PC-3 (cell line): Measurements from ENCODE around the gene PRKCSH. TPM values are rescaled to one million over a fixed set of nuclear protein-coding genes. Genes with fewer than 3 reads are reported as not detected.

Experiments used
- ATAC-seq: fragments of 200-7000 bp; cut with Tn5 transposase; 2 replicates; pipeline ENCODE4 v1.9.1; 2020; ENCODE audit warnings: mild to moderate bottlenecking, moderate library complexity
- BruUV-seq: library from RNA; stranded (reverse); fragments of 400-500 nt; replicated peaks from 2 replicates; lab custom pipeline; 2021; lab: Mats Ljungman, UMichigan
- CTCF ChIA-PET: fragments of 300-600 bp; sonication (Branson Sonifier 250); formaldehyde crosslinking; loops from one replicate; lab custom pipeline; 2022; ENCODE audit warnings: antibody characterized with exemption; lab: Charles Lee
- POLR2A ChIA-PET: fragments of 300-600 bp; sonication (Branson Sonifier 250); formaldehyde crosslinking; loops from one replicate; lab custom pipeline; 2022; ENCODE audit warnings: antibody characterized with exemption; ENCODE audit not compliant: unreplicated experiment; lab: Charles Lee
- DNase-seq: peaks from one replicate; pipeline ENCODE4 v3.0.0-alpha.2; 2015
- H2AFZ ChIP-seq: fragments of 300-600 bp; sonication (generic); 2 replicates; pipeline ENCODE4 v1.6.0; 2016; ENCODE audit warnings: antibody characterized with exemption, low read length
- H3F3A ChIP-seq: fragments of 300-600 bp; sonication (generic); one replicate; pipeline ENCODE4 v1.6.0; 2017; ENCODE audit warnings: antibody characterized with exemption, low read length, control low read depth, mild to moderate bottlenecking; ENCODE audit not compliant: unreplicated experiment
- H3K27ac ChIP-seq: fragments of 300-600 bp; sonication (generic); 2 replicates; pipeline ENCODE4 v1.5.1; 2016; ENCODE audit warnings: mild to moderate bottlenecking, low read length
- H3K27me3 ChIP-seq: fragments of 300-600 bp; sonication (generic); 2 replicates; pipeline ENCODE4 v1.6.1; 2016; ENCODE audit warnings: low read length, mixed read lengths
- H3K36me3 ChIP-seq: fragments of 300-600 bp; sonication (generic); 2 replicates; pipeline ENCODE4 v1.6.1; 2016; ENCODE audit warnings: low read depth, mixed run types, low read length, mixed read lengths
- H3K4me1 ChIP-seq: fragments of 300-600 bp; sonication (generic); 2 replicates; pipeline ENCODE4 v1.5.1; 2016; ENCODE audit warnings: low read length; ENCODE audit not compliant: insufficient read depth
- H3K4me2 ChIP-seq: fragments of 300-600 bp; sonication (generic); 2 replicates; pipeline ENCODE4 v1.6.0; 2016; ENCODE audit warnings: low read length
- H3K4me3 ChIP-seq: fragments of 300-600 bp; sonication (generic); 2 replicates; pipeline ENCODE4 v1.5.1; 2016; ENCODE audit warnings: mild to moderate bottlenecking, low read length, mixed read lengths
- H3K79me2 ChIP-seq: fragments of 300-600 bp; sonication (generic); 2 replicates; pipeline ENCODE4 v1.6.1; 2017; ENCODE audit warnings: low read length, mixed read lengths
- H3K9ac ChIP-seq: fragments of 300-600 bp; sonication (generic); 2 replicates; pipeline ENCODE4 v1.6.0; 2016; ENCODE audit warnings: mild to moderate bottlenecking, low read length
- H3K9me2 ChIP-seq: fragments of 300-600 bp; sonication (generic); replicated peaks from 2 replicates; pipeline ENCODE4 v1.6.1; 2016; ENCODE audit warnings: mixed run types, low read length, mixed read lengths
- H3K9me3 ChIP-seq: fragments of 300-600 bp; sonication (generic); 2 replicates; pipeline ENCODE4 v1.6.1; 2016; ENCODE audit warnings: low read length, mixed read lengths
- H4K20me1 ChIP-seq: fragments of 300-600 bp; sonication (generic); 2 replicates; pipeline ENCODE4 v1.6.1; 2016; ENCODE audit warnings: low read length, mixed read lengths
- EZH2 ChIP-seq: fragments of 300-600 bp; sonication (generic); IDR thresholded peaks from one replicate; pipeline ENCODE4 v1.6.1; 2017; ENCODE audit warnings: antibody characterized with exemption, mild to moderate bottlenecking, low read length; ENCODE audit not compliant: unreplicated experiment
- EZH2phosphoT487 ChIP-seq: fragments of 300-600 bp; sonication (generic); IDR thresholded peaks from 2 replicates; pipeline ENCODE4 v1.6.1; 2018; ENCODE audit warnings: mild to moderate bottlenecking, antibody characterized with exemption, low read length, borderline replicate concordance
- intact Hi-C: fragments of 100-400 bp; cut with micrococcal nuclease; formaldehyde crosslinking; loops from 2 replicates; pipeline ENCODE4 v1.9.0; 2023
- total RNA-seq: library from RNA; depleted of rRNA; stranded (reverse); fragments of >200 nt; gene quantifications from 2 replicates; pipeline ENCODE4 v1.2.3, GENCODE V29; 2014
- TF ChIP-seq, protein P1 (sequence below): fragments of 300-600 bp; sonication (generic); conservative IDR thresholded peaks from 2 replicates; pipeline ENCODE4 v1.5.1; 2017; ENCODE audit warnings: antibody characterized with exemption, low read depth, mild to moderate bottlenecking, low read length

Gene PRKCSH
- total RNA-seq, 1 experiment from 2014 or later: 222 TPM

- TF ChIP-seq EZH2 (no peak), EZH2phosphoT487 (no peak)
- TF ChIP-seq, protein P1, sequence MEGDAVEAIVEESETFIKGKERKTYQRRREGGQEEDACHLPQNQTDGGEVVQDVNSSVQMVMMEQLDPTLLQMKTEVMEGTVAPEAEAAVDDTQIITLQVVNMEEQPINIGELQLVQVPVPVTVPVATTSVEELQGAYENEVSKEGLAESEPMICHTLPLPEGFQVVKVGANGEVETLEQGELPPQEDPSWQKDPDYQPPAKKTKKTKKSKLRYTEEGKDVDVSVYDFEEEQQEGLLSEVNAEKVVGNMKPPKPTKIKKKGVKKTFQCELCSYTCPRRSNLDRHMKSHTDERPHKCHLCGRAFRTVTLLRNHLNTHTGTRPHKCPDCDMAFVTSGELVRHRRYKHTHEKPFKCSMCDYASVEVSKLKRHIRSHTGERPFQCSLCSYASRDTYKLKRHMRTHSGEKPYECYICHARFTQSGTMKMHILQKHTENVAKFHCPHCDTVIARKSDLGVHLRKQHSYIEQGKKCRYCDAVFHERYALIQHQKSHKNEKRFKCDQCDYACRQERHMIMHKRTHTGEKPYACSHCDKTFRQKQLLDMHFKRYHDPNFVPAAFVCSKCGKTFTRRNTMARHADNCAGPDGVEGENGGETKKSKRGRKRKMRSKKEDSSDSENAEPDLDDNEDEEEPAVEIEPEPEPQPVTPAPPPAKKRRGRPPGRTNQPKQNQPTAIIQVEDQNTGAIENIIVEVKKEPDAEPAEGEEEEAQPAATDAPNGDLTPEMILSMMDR: no peak
- no TSS peak for BruUV-seq
- no peaks in the 10 kb centered on the region for H3K79me2 ChIP-seq
- ATAC-seq: no peak
- H3K4me3 ChIP-seq: no peak overlapping the region
- H3K27ac ChIP-seq: no peak overlapping the region
- H3K4me1 ChIP-seq: no peaks in the 10 kb centered on the region
- no peaks in the 10 kb centered on the region for H3F3A ChIP-seq
- CTCF ChIA-PET: no interaction called here
- H3K27me3 ChIP-seq: no peaks in the 10 kb centered on the region
- H3K9ac ChIP-seq: no peak overlapping the region
- POLR2A ChIA-PET: no interaction called here
- H2AFZ ChIP-seq: no peak overlapping the region
- no peaks in the 10 kb centered on the region for H3K9me3 ChIP-seq
- DNase-seq: no peak
- no peak overlapping the region for H3K4me2 ChIP-seq
- H4K20me1 ChIP-seq: no peaks in the 10 kb centered on the region
- no peaks in the 10 kb centered on the region for H3K36me3 ChIP-seq
- intact Hi-C loops: no loop called here
- no peaks in the 10 kb centered on the region for H3K9me2 ChIP-seq
Observed at GRCh38 chr19:11423164-11423790, 12.2 kb upstream of the PRKCSH start.

- no peak overlapping the region for H3K9ac ChIP-seq
- H3F3A ChIP-seq: no peaks in the 10 kb centered on the region
- BruUV-seq: no TSS peak
- no peaks in the 10 kb centered on the region for H3K4me1 ChIP-seq
- no peaks in the 10 kb centered on the region for H3K9me3 ChIP-seq
- intact Hi-C loops: no loop called here
- no peaks in the 10 kb centered on the region for H3K9me2 ChIP-seq
- H3K79me2 ChIP-seq: no peaks in the 10 kb centered on the region
- H4K20me1 ChIP-seq: no peaks in the 10 kb centered on the region
- ATAC-seq (no peak), DNase-seq (no peak)
- CTCF ChIA-PET: no interaction called here
- H3K4me2 ChIP-seq: no peak overlapping the region
- no peak overlapping the region for H2AFZ ChIP-seq
- H3K36me3 ChIP-seq: no peaks in the 10 kb centered on the region
- no peaks in the 10 kb centered on the region for H3K27me3 ChIP-seq
- POLR2A ChIA-PET: no interaction called here
- TF ChIP-seq EZH2 (no peak), EZH2phosphoT487 (no peak)
- TF ChIP-seq, protein P1: no peak
- no peak overlapping the region for H3K4me3 ChIP-seq
- no peak overlapping the region for H3K27ac ChIP-seq
Observed at GRCh38 chr19:11423791-11424181, 11.6 kb upstream of the PRKCSH start.

GRCh38 chr19:11425719-11426457 is 9.5 kb upstream of the PRKCSH start:
- Histone ChIP-seq H3F3A (no peaks in the 10 kb centered on the region), H3K9me3 (no peaks in the 10 kb centered on the region), H3K4me1 (no peaks in the 10 kb centered on the region), H3K27me3 (no peaks in the 10 kb centered on the region), H3K79me2 (no peaks in the 10 kb centered on the region), H3K27ac (no peak overlapping the region), H3K9ac (no peak overlapping the region), H3K4me2 (no peak overlapping the region), H4K20me1 (no peaks in the 10 kb centered on the region), H2AFZ (no peak overlapping the region), H3K36me3 (no peaks in the 10 kb centered on the region), H3K9me2 (no peaks in the 10 kb centered on the region), H3K4me3 (no peak overlapping the region)
- intact Hi-C loops: no loop called here
- TF ChIP-seq EZH2 (no peak), EZH2phosphoT487 (no peak)
- TF ChIP-seq, protein P1: no peak
- ATAC-seq: no peak
- ChIA-PET POLR2A (no interaction called here), CTCF (no interaction called here)
- no peak for DNase-seq
- BruUV-seq: no TSS peak
